Neural cell (in vitro differentiated cells): ENCODE measurements around the gene DOCK2. TPM values are rescaled to one million over a fixed set of nuclear protein-coding genes. Genes with fewer than 3 reads are reported as not detected.

ENCODE experiments used
- H2AFZ ChIP-seq: fragments of 200-600, 300-800 bp; sonication (generic), shearing (Covaris generic); 2 replicates; pipeline ENCODE4 v1.6.0; 2014; ENCODE audit warnings: low read depth, mild to moderate bottlenecking, antibody characterized with exemption, low read length, moderate library complexity
- H3F3A ChIP-seq: fragments of 200-600 bp; shearing (Covaris generic); 2 replicates; pipeline ENCODE4 v1.6.1; 2016; ENCODE audit warnings: mild to moderate bottlenecking, moderate library complexity, mixed read lengths, antibody characterized with exemption, low read length; ENCODE audit not compliant: insufficient read depth, poor library complexity, severe bottlenecking
- H3K27ac ChIP-seq: fragments of 200-600, 300-800 bp; sonication (generic), shearing (Covaris generic); 2 replicates; pipeline ENCODE4 v1.5.1; 2014; ENCODE audit warnings: mild to moderate bottlenecking, low read length, moderate library complexity
- H3K27me3 ChIP-seq: fragments of 300-800, 200-600 bp; sonication (generic), shearing (Covaris generic); 2 replicates; pipeline ENCODE4 v1.6.0; 2014; ENCODE audit warnings: mild to moderate bottlenecking, low read depth, low read length, moderate library complexity; ENCODE audit not compliant: insufficient read depth
- H3K36me3 ChIP-seq: fragments of 300-800, 200-600 bp; sonication (generic), shearing (Covaris generic); 2 replicates; pipeline ENCODE4 v1.5.1; 2014; ENCODE audit warnings: mild to moderate bottlenecking, antibody characterized with exemption, low read length, moderate library complexity; ENCODE audit not compliant: insufficient read depth
- H3K4me2 ChIP-seq: fragments of 300-800, 200-600 bp; sonication (generic), shearing (Covaris generic); 2 replicates; pipeline ENCODE4 v1.6.0; 2014; ENCODE audit warnings: mild to moderate bottlenecking, low read length
- H3K4me3 ChIP-seq: fragments of 300-800, 200-600 bp; sonication (generic), shearing (Covaris generic); 2 replicates; pipeline ENCODE4 v1.5.1; 2014; ENCODE audit warnings: mild to moderate bottlenecking, low read length, moderate library complexity
- H3K79me2 ChIP-seq: fragments of 200-600 bp; shearing (Covaris generic); replicated peaks from 2 replicates; pipeline ENCODE4 v1.6.0; 2014; ENCODE audit warnings: mild to moderate bottlenecking, low read length, moderate library complexity; ENCODE audit not compliant: insufficient read depth
- H3K9ac ChIP-seq: fragments of 300-800, 200-600 bp; sonication (generic), shearing (Covaris generic); 2 replicates; pipeline ENCODE4 v1.6.1; 2016; ENCODE audit warnings: mild to moderate bottlenecking, low read length, mixed read lengths
- H3K9me2 ChIP-seq: fragments of 200-600 bp; shearing (Covaris generic); 2 replicates; pipeline ENCODE4 v1.6.1; 2016; ENCODE audit warnings: mild to moderate bottlenecking, low read length, mixed read lengths; ENCODE audit not compliant: insufficient read depth
- H3K9me3 ChIP-seq: fragments of 200-600, 300-800 bp; sonication (generic), shearing (Covaris generic); 2 replicates; pipeline ENCODE4 v1.6.1; 2016; ENCODE audit warnings: mild to moderate bottlenecking, mixed run types, low read length, moderate library complexity, mixed read lengths
- H4K20me1 ChIP-seq: fragments of 200-600 bp; shearing (Covaris generic); 2 replicates; pipeline ENCODE4 v1.6.1; 2016; ENCODE audit warnings: mild to moderate bottlenecking, mixed run types; ENCODE audit not compliant: insufficient read depth
- EP300 ChIP-seq: fragments of 450-650 bp; conservative IDR thresholded peaks from 2 replicates; pipeline ENCODE4 v1.6.1; 2014; ENCODE audit warnings: antibody characterized with exemption, mild to moderate bottlenecking, moderate library complexity; ENCODE audit not compliant: poor library complexity, severe bottlenecking
- EZH2 ChIP-seq: fragments of 200-600, 300-800 bp; shearing (Covaris generic), sonication (generic); IDR thresholded peaks from 2 replicates; pipeline ENCODE4 v1.6.1; 2014; ENCODE audit warnings: antibody characterized with exemption, low read length, borderline replicate concordance, mild to moderate bottlenecking; ENCODE audit not compliant: insufficient read depth, poor library complexity, severe bottlenecking
- MXI1 ChIP-seq: fragments of 450-650 bp; conservative IDR thresholded peaks from 2 replicates; pipeline ENCODE4 v1.6.1; 2014; ENCODE audit warnings: antibody characterized with exemption, mild to moderate bottlenecking; ENCODE audit not compliant: poor library complexity, severe bottlenecking
- POLR2AphosphoS5 ChIP-seq: IDR thresholded peaks from 2 replicates; pipeline ENCODE4 v1.6.1; 2012
- RAD21 ChIP-seq: fragments of 450-650 bp; conservative IDR thresholded peaks from 2 replicates; pipeline ENCODE4 v1.6.1; 2014; ENCODE audit warnings: antibody characterized with exemption, mild to moderate bottlenecking, moderate library complexity
- SMC3 ChIP-seq: fragments of 450-650 bp; conservative IDR thresholded peaks from 2 replicates; pipeline ENCODE4 v1.6.1; 2014; ENCODE audit warnings: antibody characterized with exemption, mild to moderate bottlenecking, moderate library complexity; ENCODE audit not compliant: poor library complexity
- TAF1 ChIP-seq: IDR thresholded peaks from 2 replicates; pipeline ENCODE4 v1.6.1; 2012; ENCODE audit warnings: low read depth
- polyA plus RNA-seq: library from polyadenylated mRNA; depleted of rRNA; stranded (reverse); fragments of >200 nt; gene quantifications from 2 replicates; pipeline ENCODE4 v1.2.3, GENCODE V29; 2014
- TF ChIP-seq, protein P1 (sequence below): fragments of 450-650 bp; IDR thresholded peaks from 2 replicates; pipeline ENCODE4 v1.5.1; 2014; ENCODE audit warnings: antibody characterized with exemption, mild to moderate bottlenecking, moderate library complexity; ENCODE audit not compliant: poor library complexity, severe bottlenecking
- TF ChIP-seq, protein P2 (sequence below): IDR thresholded peaks from 2 replicates; pipeline ENCODE4 v1.6.1; 2012; ENCODE audit warnings: borderline replicate concordance

The DOCK2 gene
- polyA plus RNA-seq, 1 donor from 2014 or later, result 0.15 TPM

DNA sequence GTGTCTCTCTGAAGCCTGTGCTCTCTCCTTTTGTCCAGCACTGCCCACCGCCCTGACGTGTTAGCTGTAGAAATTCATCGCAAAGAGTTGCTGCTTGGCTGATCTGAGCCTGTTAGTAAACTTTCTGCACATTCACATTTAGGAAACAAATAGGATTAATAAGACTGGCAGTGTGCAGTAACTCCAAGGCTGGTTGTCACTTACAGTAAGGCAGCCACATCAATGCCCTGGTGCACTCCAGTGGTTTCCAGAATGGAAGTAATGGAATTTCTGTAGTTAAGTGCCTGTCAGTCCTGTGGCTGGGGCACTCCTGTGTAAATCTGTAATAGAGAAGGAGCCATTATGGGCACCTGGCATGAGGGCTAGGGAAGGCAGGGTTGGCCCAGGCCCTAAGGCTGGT lies 70.6 kb downstream of the DOCK2 start:
- H3K9ac ChIP-seq, result no peak overlapping the region
- no peaks in the 10 kb centered on the region for H4K20me1 ChIP-seq
- TF ChIP-seq MXI1, result no peak
- TF ChIP-seq, protein P1, sequence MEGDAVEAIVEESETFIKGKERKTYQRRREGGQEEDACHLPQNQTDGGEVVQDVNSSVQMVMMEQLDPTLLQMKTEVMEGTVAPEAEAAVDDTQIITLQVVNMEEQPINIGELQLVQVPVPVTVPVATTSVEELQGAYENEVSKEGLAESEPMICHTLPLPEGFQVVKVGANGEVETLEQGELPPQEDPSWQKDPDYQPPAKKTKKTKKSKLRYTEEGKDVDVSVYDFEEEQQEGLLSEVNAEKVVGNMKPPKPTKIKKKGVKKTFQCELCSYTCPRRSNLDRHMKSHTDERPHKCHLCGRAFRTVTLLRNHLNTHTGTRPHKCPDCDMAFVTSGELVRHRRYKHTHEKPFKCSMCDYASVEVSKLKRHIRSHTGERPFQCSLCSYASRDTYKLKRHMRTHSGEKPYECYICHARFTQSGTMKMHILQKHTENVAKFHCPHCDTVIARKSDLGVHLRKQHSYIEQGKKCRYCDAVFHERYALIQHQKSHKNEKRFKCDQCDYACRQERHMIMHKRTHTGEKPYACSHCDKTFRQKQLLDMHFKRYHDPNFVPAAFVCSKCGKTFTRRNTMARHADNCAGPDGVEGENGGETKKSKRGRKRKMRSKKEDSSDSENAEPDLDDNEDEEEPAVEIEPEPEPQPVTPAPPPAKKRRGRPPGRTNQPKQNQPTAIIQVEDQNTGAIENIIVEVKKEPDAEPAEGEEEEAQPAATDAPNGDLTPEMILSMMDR, result no peak
- TF ChIP-seq RAD21, result no peak
- no peak for TF ChIP-seq TAF1
- TF ChIP-seq POLR2AphosphoS5, result no peak
- no peak for TF ChIP-seq EP300
- TF ChIP-seq SMC3, result no peak
- TF ChIP-seq, protein P2, sequence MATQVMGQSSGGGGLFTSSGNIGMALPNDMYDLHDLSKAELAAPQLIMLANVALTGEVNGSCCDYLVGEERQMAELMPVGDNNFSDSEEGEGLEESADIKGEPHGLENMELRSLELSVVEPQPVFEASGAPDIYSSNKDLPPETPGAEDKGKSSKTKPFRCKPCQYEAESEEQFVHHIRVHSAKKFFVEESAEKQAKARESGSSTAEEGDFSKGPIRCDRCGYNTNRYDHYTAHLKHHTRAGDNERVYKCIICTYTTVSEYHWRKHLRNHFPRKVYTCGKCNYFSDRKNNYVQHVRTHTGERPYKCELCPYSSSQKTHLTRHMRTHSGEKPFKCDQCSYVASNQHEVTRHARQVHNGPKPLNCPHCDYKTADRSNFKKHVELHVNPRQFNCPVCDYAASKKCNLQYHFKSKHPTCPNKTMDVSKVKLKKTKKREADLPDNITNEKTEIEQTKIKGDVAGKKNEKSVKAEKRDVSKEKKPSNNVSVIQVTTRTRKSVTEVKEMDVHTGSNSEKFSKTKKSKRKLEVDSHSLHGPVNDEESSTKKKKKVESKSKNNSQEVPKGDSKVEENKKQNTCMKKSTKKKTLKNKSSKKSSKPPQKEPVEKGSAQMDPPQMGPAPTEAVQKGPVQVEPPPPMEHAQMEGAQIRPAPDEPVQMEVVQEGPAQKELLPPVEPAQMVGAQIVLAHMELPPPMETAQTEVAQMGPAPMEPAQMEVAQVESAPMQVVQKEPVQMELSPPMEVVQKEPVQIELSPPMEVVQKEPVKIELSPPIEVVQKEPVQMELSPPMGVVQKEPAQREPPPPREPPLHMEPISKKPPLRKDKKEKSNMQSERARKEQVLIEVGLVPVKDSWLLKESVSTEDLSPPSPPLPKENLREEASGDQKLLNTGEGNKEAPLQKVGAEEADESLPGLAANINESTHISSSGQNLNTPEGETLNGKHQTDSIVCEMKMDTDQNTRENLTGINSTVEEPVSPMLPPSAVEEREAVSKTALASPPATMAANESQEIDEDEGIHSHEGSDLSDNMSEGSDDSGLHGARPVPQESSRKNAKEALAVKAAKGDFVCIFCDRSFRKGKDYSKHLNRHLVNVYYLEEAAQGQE, result no peak
- no peak for TF ChIP-seq EZH2
- no peaks in the 10 kb centered on the region for H3K9me3 ChIP-seq
- H3F3A ChIP-seq, result no peaks in the 10 kb centered on the region
- no peak overlapping the region for H3K4me2 ChIP-seq
- H2AFZ ChIP-seq, result no peak overlapping the region
- no peak overlapping the region for H3K4me3 ChIP-seq
- no peaks in the 10 kb centered on the region for H3K79me2 ChIP-seq
- no peak overlapping the region for H3K27ac ChIP-seq
- H3K9me2 ChIP-seq, result no peaks in the 10 kb centered on the region
- H3K27me3 ChIP-seq, result no peaks in the 10 kb centered on the region
- H3K36me3 ChIP-seq, result no peaks in the 10 kb centered on the region

DNA sequence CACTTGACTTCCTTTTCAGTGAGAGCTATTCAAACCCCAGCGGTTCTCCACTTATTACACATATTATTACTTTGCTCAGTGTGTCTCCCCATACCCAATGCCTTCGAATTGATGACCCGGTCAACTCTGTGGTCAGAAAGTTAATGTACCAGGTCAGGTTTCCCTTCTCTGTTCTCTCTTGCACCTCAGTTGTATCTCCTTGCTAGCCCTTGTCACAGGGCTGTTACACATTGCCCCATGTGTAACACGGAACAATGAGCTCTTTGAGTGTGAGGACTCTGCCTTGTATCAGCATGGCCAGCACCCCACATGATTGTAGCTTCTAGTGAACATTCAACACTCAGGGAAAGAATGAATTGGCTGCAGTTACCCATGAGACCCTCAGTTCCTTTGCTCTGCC lies 73.6 kb downstream of the DOCK2 start:
- no peak overlapping the region for H3K9ac ChIP-seq
- no peaks in the 10 kb centered on the region for H3K9me3 ChIP-seq
- H3K27ac ChIP-seq, result no peak overlapping the region
- H3F3A ChIP-seq, result no peaks in the 10 kb centered on the region
- no peaks in the 10 kb centered on the region for H3K27me3 ChIP-seq
- no peak overlapping the region for H3K4me2 ChIP-seq
- H3K36me3 ChIP-seq, result no peaks in the 10 kb centered on the region
- TF ChIP-seq POLR2AphosphoS5 (no peak), EZH2 (no peak), TAF1 (no peak), SMC3 (no peak)
- TF ChIP-seq, protein P2, result no peak
- H3K79me2 ChIP-seq, result no peaks in the 10 kb centered on the region
- H4K20me1 ChIP-seq, result no peaks in the 10 kb centered on the region
- H2AFZ ChIP-seq, result no peak overlapping the region
- no peaks in the 10 kb centered on the region for H3K9me2 ChIP-seq
- H3K4me3 ChIP-seq, result no peak overlapping the region
